Ishikawa (cell line): ENCODE results near the gene GPR78.

ENCODE experiments used
- CEBPB ChIP-seq: IDR thresholded peaks from 2 replicates; pipeline ENCODE4 v1.6.1; 2012
- MAX ChIP-seq: IDR thresholded peaks from 2 replicates; pipeline ENCODE4 v1.6.1; 2012
- TAF1 ChIP-seq: IDR thresholded peaks from 2 replicates; pipeline ENCODE4 v1.6.1; 2012; ENCODE audit warnings: low read depth, mild to moderate bottlenecking

GRCh38 chr4:8617486-8618040 is 37.4 kb downstream of the GPR78 start:
- TF ChIP-seq TAF1 = no peak
- TF ChIP-seq CEBPB = no peak
- TF ChIP-seq MAX = no peak
